Mesodermal cell (in vitro differentiated cells): ENCODE data around the gene SLBP.

Experiments
- H3K27ac ChIP-seq: 2 replicates; pipeline ENCODE4 v1.7.0; 2013; ENCODE audit warnings: mild to moderate bottlenecking, low read depth, low read length, moderate library complexity; ENCODE audit not compliant: severe bottlenecking
- H3K36me3 ChIP-seq: 2 replicates; pipeline ENCODE4 v1.7.1; 2013; ENCODE audit warnings: mild to moderate bottlenecking, low read length, moderate library complexity; ENCODE audit not compliant: control insufficient read depth, insufficient read depth
- H3K4me1 ChIP-seq: one replicate; pipeline ENCODE4 v1.7.1; 2013; ENCODE audit warnings: mild to moderate bottlenecking, low read length; ENCODE audit not compliant: insufficient read depth, control insufficient read depth, poor library complexity, severe bottlenecking
- H3K4me3 ChIP-seq: 2 replicates; pipeline ENCODE4 v1.7.0; 2013; ENCODE audit warnings: low read length, control low read depth, mild to moderate bottlenecking; ENCODE audit not compliant: insufficient read depth, poor library complexity, severe bottlenecking; ENCODE audit errors: extremely low read depth
- H3K9me3 ChIP-seq: 2 replicates; pipeline ENCODE4 v1.7.1; 2013; ENCODE audit warnings: mild to moderate bottlenecking, low read length, moderate library complexity; ENCODE audit not compliant: control insufficient read depth
- WGBS, 2 experiments: methylation state at CpG; one replicate each; pipeline ENCODE4 v1.1.5; 2013; ENCODE audit warnings: missing lambda C conversion rate in 2 of 2; ENCODE audit not compliant: insufficient coverage in 2 of 2; 5-methylcytosine and 5-hydroxymethylcytosine counted together

Gene SLBP

DNA sequence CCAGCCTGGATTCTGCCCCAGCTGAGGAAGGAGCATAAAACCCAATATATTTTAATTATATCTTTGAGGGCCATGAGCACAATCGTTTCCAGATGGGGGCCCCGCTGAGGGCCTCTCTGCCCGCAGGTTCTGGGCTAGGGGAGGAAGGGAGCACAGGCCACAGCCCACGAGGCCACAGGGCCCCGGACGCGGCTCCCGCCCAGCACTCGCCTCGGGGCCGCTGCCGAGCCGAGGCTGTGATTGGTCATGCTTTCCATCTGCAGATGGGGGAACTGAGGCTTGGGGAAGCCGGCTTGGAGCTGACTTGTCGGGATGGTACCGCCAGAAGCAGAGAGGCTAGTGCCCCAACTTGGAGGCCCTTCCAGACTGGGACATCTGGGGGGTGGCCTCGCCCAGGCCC lies 43.2 kb upstream of the SLBP start:
- Histone ChIP-seq H3K4me1 (no peaks in the 10 kb centered on the region), H3K36me3 (no peaks in the 10 kb centered on the region), H3K9me3 (no peaks in the 10 kb centered on the region), H3K27ac (no peak overlapping the region), H3K4me3 (no peak overlapping the region)
- 91% methylated on average over 11 to 17 of the region's 17 CpGs for WGBS, 2 experiments

DNA sequence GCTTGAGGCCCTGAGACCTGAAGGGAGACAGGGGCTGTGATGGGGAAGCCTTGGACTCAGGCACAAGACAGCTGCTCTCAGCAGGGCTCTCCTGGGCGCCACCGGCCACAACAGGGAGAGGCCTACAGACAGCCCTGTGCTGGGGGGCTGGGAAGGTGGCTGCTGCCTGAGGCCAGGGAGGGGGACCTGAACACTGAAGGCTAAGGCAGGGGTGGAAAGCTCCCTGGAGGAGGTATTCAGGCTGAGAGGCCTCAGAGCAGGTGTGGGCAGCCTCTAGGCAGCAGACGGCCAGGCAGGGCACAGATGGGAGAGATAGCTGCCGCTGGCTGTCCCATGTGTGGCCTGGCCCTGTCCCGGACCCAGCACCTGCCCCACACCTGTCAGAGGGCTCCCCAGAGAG lies 42.2 kb upstream of the SLBP start:
- Histone ChIP-seq H3K4me3 (no peak overlapping the region), H3K9me3 (no peaks in the 10 kb centered on the region), H3K36me3 (no peaks in the 10 kb centered on the region), H3K4me1 (no peaks in the 10 kb centered on the region), H3K27ac (no peak overlapping the region)
- WGBS, 2 experiments: 85 to 96% methylated on average over 3 to 4 of the region's 5 CpGs

DNA sequence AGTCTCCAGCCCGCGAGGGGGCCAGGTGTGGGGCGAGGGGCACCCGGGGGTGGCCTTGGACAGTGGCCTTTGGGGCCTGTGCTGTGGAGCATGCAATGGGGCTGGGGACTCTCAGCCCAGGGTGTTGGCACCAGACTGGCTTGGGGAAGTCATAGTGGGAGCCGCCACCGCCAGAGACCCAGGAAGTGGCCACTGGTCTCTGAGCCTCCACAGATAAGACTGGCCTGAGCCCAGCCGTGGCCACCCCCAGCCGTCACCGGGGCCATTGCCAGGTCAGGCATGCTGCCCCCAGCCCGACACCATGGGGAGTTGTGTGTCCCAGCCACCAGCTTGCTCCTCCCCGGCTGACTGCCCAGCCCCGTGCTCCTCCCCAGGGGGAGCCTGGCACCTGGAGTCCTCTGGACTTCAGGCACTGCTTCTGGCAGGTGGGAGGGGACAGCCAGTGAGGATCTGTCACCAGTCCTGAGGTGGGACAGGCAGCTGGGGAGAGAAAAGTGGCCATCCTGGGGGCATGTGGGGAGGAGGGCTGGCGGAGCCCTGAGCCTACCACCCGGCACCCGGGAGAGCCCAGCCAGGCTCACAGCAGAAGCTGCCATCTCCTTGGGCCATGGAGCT lies 41.7 kb upstream of the SLBP start:
- Histone ChIP-seq H3K36me3 (no peaks in the 10 kb centered on the region), H3K27ac (no peak overlapping the region), H3K9me3 (no peaks in the 10 kb centered on the region), H3K4me1 (no peaks in the 10 kb centered on the region), H3K4me3 (no peak overlapping the region)
- 92 to 97% methylated on average over 14 to 15 of the region's 15 CpGs for WGBS, 2 experiments

DNA sequence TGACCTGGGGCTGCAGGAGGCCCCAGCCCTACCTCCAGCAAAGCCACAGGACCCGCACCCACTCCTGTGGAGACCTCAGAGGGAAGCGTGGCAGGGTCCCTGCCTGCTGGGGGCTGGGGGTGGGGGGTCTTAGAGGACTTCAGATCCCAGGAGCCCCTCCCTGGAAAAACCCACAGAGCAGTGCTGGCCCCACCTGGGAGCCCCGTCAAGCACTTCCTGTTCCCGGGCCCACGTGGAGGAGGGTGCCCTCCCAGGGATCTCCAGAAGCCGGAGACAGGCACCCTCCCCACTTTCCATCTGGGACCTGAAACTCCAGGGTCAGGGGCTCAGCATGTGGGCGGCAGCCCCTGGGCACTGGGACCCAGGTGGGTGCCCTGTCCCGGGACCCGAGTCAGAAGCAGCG lies 41.2 kb upstream of the SLBP start:
- no peak overlapping the region for H3K4me3 ChIP-seq
- no peaks in the 10 kb centered on the region for H3K9me3 ChIP-seq
- no peaks in the 10 kb centered on the region for H3K4me1 ChIP-seq
- H3K27ac ChIP-seq: no peak overlapping the region
- 90 to 95% methylated on average over 7 to 9 of the region's 10 CpGs for whole genome bisulfite sequencing, 2 experiments
- H3K36me3 ChIP-seq: no peaks in the 10 kb centered on the region

DNA sequence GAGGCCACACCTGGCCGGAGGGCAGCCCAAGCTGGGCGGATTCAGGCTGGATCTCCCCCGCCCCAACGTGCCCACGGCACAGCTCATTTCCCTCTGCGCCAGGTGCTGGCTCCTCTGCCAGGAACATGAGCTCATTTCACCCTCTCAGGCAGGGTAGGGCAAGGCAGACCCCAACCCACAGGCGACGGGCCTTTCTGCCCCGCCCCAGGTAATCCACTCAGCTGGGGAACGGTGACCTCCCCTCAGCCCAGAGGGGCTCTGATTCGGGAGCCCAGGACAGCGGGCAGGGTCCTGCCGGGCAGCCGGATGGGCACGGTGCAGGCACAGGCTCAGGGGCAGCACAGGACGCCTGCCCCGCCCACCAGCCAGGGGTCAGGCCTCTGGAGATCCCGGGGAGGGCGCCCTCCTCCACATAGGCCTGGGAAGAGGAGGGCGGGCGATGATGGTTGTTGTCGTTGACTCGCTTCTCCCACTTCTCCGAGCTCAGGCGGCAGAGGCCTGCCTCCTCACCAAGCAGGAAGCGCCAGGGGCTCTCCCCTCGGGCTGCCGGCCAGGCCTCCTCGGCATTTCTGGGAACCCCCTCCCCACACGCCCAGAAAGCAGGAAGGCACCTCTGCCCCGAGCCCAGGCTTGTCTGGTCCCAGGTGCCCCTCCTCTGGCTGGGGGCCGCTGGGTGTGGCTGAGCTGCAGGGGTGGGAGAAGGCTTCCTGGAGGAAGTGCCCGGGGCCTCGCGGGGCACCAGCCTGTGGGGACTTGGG lies 40.3 kb upstream of the SLBP start:
- no peak overlapping the region for H3K27ac ChIP-seq
- no peaks in the 10 kb centered on the region for H3K4me1 ChIP-seq
- no peak overlapping the region for H3K4me3 ChIP-seq
- H3K9me3 ChIP-seq: no peaks in the 10 kb centered on the region
- no peaks in the 10 kb centered on the region for H3K36me3 ChIP-seq
- 70 to 79% methylated on average over 25 to 26 of the region's 35 CpGs for WGBS, 2 experiments

DNA sequence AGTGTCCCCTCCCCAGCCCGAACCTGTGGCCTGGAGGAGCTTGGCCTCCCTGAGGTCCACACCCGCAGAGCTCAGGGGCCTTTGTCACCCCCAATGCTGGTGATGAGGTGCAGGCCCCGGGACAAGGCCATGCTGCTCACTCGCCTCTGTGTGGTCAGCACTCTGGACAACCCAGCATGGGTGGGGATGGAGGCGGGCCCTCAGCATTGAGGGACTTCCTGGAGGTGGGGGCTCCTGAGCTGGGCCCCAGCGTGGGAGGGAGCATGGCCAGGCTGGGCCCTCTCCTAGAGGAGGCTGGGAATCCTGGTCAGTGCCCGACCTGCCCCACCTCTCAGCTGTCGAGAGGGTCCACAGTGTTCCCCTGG lies 39.8 kb upstream of the SLBP start:
- Histone ChIP-seq H3K36me3 (no peaks in the 10 kb centered on the region), H3K4me1 (no peaks in the 10 kb centered on the region), H3K4me3 (no peak overlapping the region), H3K9me3 (no peaks in the 10 kb centered on the region), H3K27ac (no peak overlapping the region)
- WGBS, 2 experiments: 84 to 89% methylated on average over 6 to 7 of the region's 8 CpGs

DNA sequence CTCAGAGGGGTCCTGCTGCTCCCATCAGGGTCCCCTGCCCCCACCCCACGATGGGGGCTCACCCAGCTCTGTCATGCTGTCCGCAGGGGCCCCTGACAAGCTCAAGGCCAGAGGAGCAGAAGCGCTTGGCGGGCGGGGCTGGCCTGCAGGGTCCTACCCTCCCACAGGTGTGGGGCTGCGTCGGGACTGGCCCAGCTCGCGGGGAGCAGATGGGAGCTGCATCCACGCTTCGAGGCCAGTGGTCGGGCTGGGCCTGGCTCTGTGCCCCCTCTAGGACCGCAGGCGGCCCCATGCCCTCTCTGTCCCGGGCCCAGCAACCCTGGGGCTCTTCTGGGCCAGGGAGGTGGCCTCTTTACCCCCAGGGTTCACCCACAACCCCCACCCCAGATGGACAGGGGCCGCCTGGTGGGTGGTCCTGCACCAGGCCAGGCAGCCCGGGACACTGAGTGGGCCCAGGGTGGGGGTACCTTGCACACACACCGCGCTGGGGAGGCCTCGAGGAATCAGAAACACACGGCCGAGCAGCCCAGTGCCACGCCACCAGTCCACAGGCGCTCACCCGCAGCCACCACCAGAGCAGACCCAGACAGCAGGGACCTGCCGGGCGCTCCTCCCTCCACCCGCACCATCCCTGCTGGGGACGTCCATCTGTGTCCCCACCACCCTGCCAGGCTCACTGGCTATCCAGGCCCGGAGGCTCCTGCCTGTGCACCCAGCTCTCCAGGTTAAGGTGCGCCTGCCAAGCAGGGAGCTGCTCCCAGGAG lies 39.2 kb upstream of the SLBP start:
- no peak overlapping the region for H3K27ac ChIP-seq
- no peak overlapping the region for H3K4me3 ChIP-seq
- H3K9me3 ChIP-seq: no peaks in the 10 kb centered on the region
- H3K4me1 ChIP-seq: no peaks in the 10 kb centered on the region
- no peaks in the 10 kb centered on the region for H3K36me3 ChIP-seq
- WGBS, 2 experiments: 86 to 92% methylated on average over 27 to 28 of the region's 31 CpGs

DNA sequence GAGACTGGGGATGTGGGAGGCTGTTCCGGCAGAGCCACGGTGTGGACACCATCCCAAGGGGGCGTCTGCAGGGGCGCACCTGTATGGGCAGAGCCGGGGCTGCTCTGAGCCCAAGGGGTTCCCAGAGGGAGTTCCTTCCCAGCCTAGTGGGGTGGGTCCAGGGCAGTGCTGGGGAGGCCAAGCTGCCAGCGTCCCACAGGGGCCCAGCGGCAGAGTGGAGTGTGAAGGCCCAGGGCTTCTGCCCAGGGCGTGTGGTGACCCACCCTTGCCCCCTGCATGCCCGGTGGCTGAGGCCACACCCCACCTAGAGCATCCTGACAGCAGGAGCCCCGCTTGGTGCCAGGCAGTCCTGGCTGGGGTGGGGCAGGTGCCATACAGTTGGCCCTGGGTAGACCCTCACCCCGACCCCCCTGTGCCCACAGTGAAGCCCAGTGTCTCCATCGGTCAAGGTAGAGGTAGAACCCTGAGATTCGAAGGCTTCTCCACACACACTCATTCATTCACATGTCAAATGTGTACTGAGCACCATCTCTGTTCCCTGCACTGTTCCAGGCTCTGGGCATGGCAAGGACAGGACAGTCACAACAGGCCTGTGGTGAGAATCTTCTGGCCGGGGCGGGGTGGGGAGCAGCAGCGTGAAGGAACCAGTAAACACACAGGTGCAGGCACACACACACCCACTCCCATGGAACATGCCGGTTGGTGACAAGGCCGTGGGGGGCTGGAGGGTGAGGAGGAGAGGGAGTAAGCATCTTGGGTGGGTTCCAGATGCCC lies 38.4 kb upstream of the SLBP start:
- Histone ChIP-seq H3K27ac (no peak overlapping the region), H3K36me3 (no peaks in the 10 kb centered on the region), H3K4me3 (no peak overlapping the region), H3K9me3 (no peaks in the 10 kb centered on the region), H3K4me1 (no peaks in the 10 kb centered on the region)
- WGBS, 2 experiments: 86 to 90% methylated on average over 11 to 13 of the region's 18 CpGs

DNA sequence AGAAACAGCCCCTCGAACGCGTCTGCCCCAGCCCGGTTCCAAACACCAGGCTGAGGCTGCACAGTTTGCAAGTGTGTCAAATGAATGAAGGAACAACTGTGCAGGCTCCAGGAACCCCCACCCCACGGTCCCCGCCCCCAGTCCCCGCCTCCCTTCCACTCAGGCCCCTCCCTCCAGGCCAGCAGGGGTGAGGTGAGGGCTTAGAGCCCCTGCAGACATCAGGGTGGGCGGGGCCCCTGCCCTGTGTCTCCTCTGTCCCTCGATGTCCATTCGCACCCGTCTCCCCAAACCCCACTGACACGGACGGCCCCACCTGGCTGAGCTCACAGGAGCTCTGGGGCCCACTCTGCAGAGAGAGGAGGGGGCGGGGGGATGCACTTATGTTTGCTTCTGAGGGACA lies 37.7 kb upstream of the SLBP start:
- H3K36me3 ChIP-seq: no peaks in the 10 kb centered on the region
- H3K4me1 ChIP-seq: no peaks in the 10 kb centered on the region
- WGBS, 2 experiments: 80% methylated on average over 5 of the region's 14 CpGs; no CpG with 5 or more reads in 1 of the 2 experiments
- no peak overlapping the region for H3K4me3 ChIP-seq
- H3K27ac ChIP-seq: no peak overlapping the region
- H3K9me3 ChIP-seq: no peaks in the 10 kb centered on the region

DNA sequence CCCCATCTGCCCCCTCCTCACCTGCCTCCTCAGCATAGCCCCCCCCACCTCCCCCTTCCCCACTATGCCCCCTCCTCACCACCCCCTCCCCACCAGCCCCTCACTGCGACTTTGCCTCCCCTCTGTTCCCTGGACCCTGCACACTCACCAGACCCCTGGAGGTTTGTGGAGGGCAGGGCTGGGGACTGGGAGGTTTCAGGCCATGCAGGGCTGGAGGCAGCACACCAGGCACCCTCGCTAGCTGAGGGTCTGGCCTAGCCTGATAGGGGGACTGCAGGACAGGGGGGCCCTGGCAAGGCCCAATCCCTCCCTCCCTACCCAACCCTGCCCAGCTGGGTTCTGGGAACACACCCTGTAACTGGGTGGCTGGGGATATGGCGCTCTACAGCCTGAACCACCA lies 37.3 kb upstream of the SLBP start:
- H3K4me3 ChIP-seq: no peak overlapping the region
- H3K4me1 ChIP-seq: no peaks in the 10 kb centered on the region
- 100% methylated on average over 1 of the region's 3 CpGs for WGBS, 2 experiments
- no peak overlapping the region for H3K27ac ChIP-seq
- no peaks in the 10 kb centered on the region for H3K9me3 ChIP-seq
- H3K36me3 ChIP-seq: peaks cover 4% of the 10 kb centered on the region
